ENCODE data around the gene CYP2S1.

- no peak for TF ChIP-seq CTCF (conservative IDR thresholded peaks at IDR 0.05; ENCODE audit: low read depth, low read length)
- TF ChIP-seq EZH2 (IDR thresholded peaks at IDR 0.05; ENCODE audit: borderline replicate concordance, low read depth, low read length, poor library complexity, severe bottlenecking), result no peak
Measured at GRCh38 chr19:41189425-41190065, 3.5 kb upstream of the CYP2S1 start.

Data from A673 (cell line).